Measurements from ENCODE around the gene DHX57.

- TF ChIP-seq CTCF (conservative IDR thresholded peaks at IDR 0.05) (no peak), EZH2 (IDR thresholded peaks at IDR 0.05; ENCODE audit: low read depth) (no peak)
Measured at GRCh38 chr2:38835990-38836389, 39.7 kb downstream of the DHX57 start.
